HepG2 (cell line): ENCODE results near the gene MAIP1. TPM values are rescaled to one million over a fixed set of nuclear protein-coding genes. Genes with fewer than 3 reads are reported as not detected.

ENCODE experiments used
- ATAC-seq: fragments of 200-7000 bp; cut with Tn5 transposase; 3 replicates; pipeline ENCODE4 v1.9.1; 2020; ENCODE audit warnings: mild to moderate bottlenecking, moderate library complexity
- BruUV-seq: library from RNA; stranded (reverse); fragments of 400-500 nt; replicated peaks from 2 replicates; lab custom pipeline; 2021; lab: Mats Ljungman, UMichigan
- CTCF ChIA-PET: fragments of 300-600 bp; formaldehyde crosslinking; extraction: SDS; loops from one replicate; lab custom pipeline; 2021; ENCODE audit warnings: low total read pairs, inconsistent platforms, low intra/inter-chr PET ratio; lab: Yijun Ruan, JAX
- POLR2A ChIA-PET: fragments of 350-600 bp; sonication (Branson Sonifier 250); formaldehyde crosslinking; loops from one replicate; lab custom pipeline; 2020; ENCODE audit warnings: antibody characterized with exemption, inconsistent platforms; lab: Yijun Ruan, JAX
- DNase-seq: peaks from one replicate; pipeline ENCODE4 v3.0.0-alpha.2; 2015; ENCODE audit warnings: low spot score
- FAIRE-seq: peaks from 3 replicates; lab custom pipeline; 2011; peaks lifted over from hg19 to GRCh38; lab: Jason Lieb, UNC
- H2AFZ ChIP-seq: one replicate; pipeline ENCODE4 v1.6.1; 2011; ENCODE audit warnings: low read length, inconsistent platforms
- H3K27ac ChIP-seq: fragments of 300-600 bp; 3 replicates; pipeline ENCODE4 v1.8.0; 2011; ENCODE audit warnings: mixed run types, mild to moderate bottlenecking, mixed read lengths, low read length, inconsistent platforms; ENCODE audit not compliant: insufficient read depth; ENCODE audit errors: extremely low read length
- H3K27me3 ChIP-seq, 2 experiments: fragments of 200-600 bp in 1 of 2; 2 replicates in 1 of 2; 3 replicates in 1 of 2; pipeline versions ENCODE4 v1.6.0 to v1.8.0; 2011; ENCODE audit warnings: low read length in 2 of 2, mild to moderate bottlenecking in 2 of 2, moderate library complexity in 2 of 2, inconsistent platforms in 1 of 2; ENCODE audit not compliant: insufficient read depth in 2 of 2, control insufficient read depth in 1 of 2
- H3K36me3 ChIP-seq, 2 experiments: fragments of 200-600 bp in 1 of 2; replicated peaks in 1 of 2; 2 replicates in 1 of 2; 3 replicates in 1 of 2; pipeline versions ENCODE4 v1.5.1 to v1.8.0; 2011; ENCODE audit warnings: low read length in 2 of 2, inconsistent platforms in 1 of 2; ENCODE audit not compliant: insufficient read depth in 2 of 2, control insufficient read depth in 1 of 2
- H3K4me1 ChIP-seq: 2 replicates; pipeline ENCODE4 v1.5.1; 2012; ENCODE audit warnings: low read length, inconsistent platforms; ENCODE audit not compliant: insufficient read depth
- H3K4me2 ChIP-seq: 2 replicates; pipeline ENCODE4 v1.6.0; 2011; ENCODE audit warnings: low read depth, low read length, inconsistent platforms
- H3K4me3 ChIP-seq, 3 experiments: fragments of 200-600 bp in 1 of 3; sonication (generic), shearing (Covaris generic) in 1 of 3; replicated peaks in 1 of 3; 2 replicates each; pipeline ENCODE4 v1.5.1; 2011 to 2016; ENCODE audit warnings: low read length in 3 of 3, inconsistent platforms in 2 of 3, low read depth in 2 of 3, mild to moderate bottlenecking in 2 of 3, control low read depth in 1 of 3, mixed read lengths in 1 of 3; ENCODE audit not compliant: insufficient read depth in 1 of 3
- H3K79me2 ChIP-seq: one replicate; pipeline ENCODE4 v1.6.1; 2011; ENCODE audit warnings: low read length, inconsistent platforms; ENCODE audit not compliant: insufficient read depth
- H3K9ac ChIP-seq: 2 replicates; pipeline ENCODE4 v1.6.0; 2011; ENCODE audit warnings: mild to moderate bottlenecking, low read depth, low read length, inconsistent platforms; ENCODE audit not compliant: insufficient read depth
- H3K9me3 ChIP-seq: 2 replicates; pipeline ENCODE4 v1.5.1; 2012; ENCODE audit warnings: mild to moderate bottlenecking, low read length
- H4K20me1 ChIP-seq: 2 replicates; pipeline ENCODE4 v1.6.0; 2011; ENCODE audit warnings: inconsistent platforms, mild to moderate bottlenecking, low read length, moderate library complexity; ENCODE audit not compliant: insufficient read depth
- MTF1 ChIP-seq: sonication (generic); formaldehyde crosslinking; IDR thresholded peaks from 2 replicates; pipeline ENCODE4 v1.5.0; 2020; ENCODE audit warnings: missing genetic modification reagents
- SPEN ChIP-seq: sonication (generic); formaldehyde crosslinking; IDR thresholded peaks from 2 replicates; pipeline ENCODE4 v1.5.1; 2020; ENCODE audit warnings: low read depth, mild to moderate bottlenecking, missing genetic modification reagents
- SRSF4 ChIP-seq: fragments of 200-400 bp; formaldehyde crosslinking; IDR thresholded peaks from one replicate; pipeline ENCODE4 v1.6.1; 2018; ENCODE audit warnings: mild to moderate bottlenecking, low read depth, low read length, moderate library complexity; ENCODE audit not compliant: poor library complexity, severe bottlenecking
- SRSF9 ChIP-seq: fragments of 200-400 bp; formaldehyde crosslinking; IDR thresholded peaks from 2 replicates; pipeline ENCODE4 v1.6.1; 2018; ENCODE audit warnings: borderline replicate concordance, mild to moderate bottlenecking, low read depth, low read length; ENCODE audit not compliant: insufficient read depth, poor library complexity, severe bottlenecking
- THRA ChIP-seq: sonication (generic); formaldehyde crosslinking; IDR thresholded peaks from 2 replicates; pipeline ENCODE4 v1.4.0; 2020; ENCODE audit warnings: missing genetic modification reagents, borderline replicate concordance
- ZBTB7B ChIP-seq: sonication (generic); formaldehyde crosslinking; IDR thresholded peaks from 2 replicates; pipeline ENCODE4 v1.4.0; 2020; ENCODE audit warnings: missing genetic modification reagents
- ZNF180 ChIP-seq: sonication (generic); formaldehyde crosslinking; IDR thresholded peaks from 2 replicates; pipeline ENCODE4 v1.4.0; 2020; ENCODE audit warnings: low read depth, missing genetic modification reagents, borderline replicate concordance
- ZNF337 ChIP-seq: sonication (generic); formaldehyde crosslinking; IDR thresholded peaks from 2 replicates; pipeline ENCODE4 v1.5.1; 2020; ENCODE audit warnings: missing genetic modification reagents, low read depth, mild to moderate bottlenecking, borderline replicate concordance
- ZNF816 ChIP-seq: sonication (generic); formaldehyde crosslinking; IDR thresholded peaks from 2 replicates; pipeline ENCODE4 v1.8.0; 2022; ENCODE audit warnings: missing genetic modification reagents, mild to moderate bottlenecking, borderline replicate concordance
- WGBS: methylation state at CpG from one replicate; pipeline ENCODE4 v1.1.6; 2017; ENCODE audit warnings: low lambda C conversion rate; 5-methylcytosine and 5-hydroxymethylcytosine counted together
- in situ Hi-C: cut with HindIII; loops from 2 replicates; pipeline ENCODE4 v1.10.0; 2017; ENCODE audit warnings: low pct_unique_long_range_greater_than_20kb; ENCODE audit not compliant: extremely low pct_ligation_motif_present
- intact Hi-C: fragments of 100-400 bp; cut with micrococcal nuclease; formaldehyde crosslinking; loops from one replicate; pipeline ENCODE4 v1.10.0; 2022; ENCODE audit not compliant: unreplicated experiment
- polyA plus RNA-seq, 8 experiments: library from polyadenylated mRNA; depleted of rRNA in 3 of 8; stranded (reverse) in 7 of 8; unstranded in 1 of 8; fragments of >200 nt; fragmentation: Illumina TruSeq in 4 of 8; extraction: Trizol in 4 of 8; gene quantifications; 2 replicates each; pipeline versions ENCODE4 v1.2.1 to v1.2.3, GENCODE V29; 2011 to 2016; ENCODE audit warnings: low read depth in 4 of 8, missing spikeins in 1 of 8, mixed read lengths in 1 of 8; ENCODE audit not compliant: insufficient read depth in 1 of 8
- total RNA-seq, 5 experiments: library from RNA; depleted of rRNA; stranded (reverse); fragments of >200 nt; fragmentation: Illumina TruSeq; extraction: Trizol; gene quantifications; 2 replicates each; pipeline ENCODE4 v1.2.3, GENCODE V29; 2016; ENCODE audit warnings: low read depth in 1 of 5

The MAIP1 gene
- total and polyA plus RNA-seq, 2 of the 13 experiments (the other 11 are each of a cell fraction or from before 2014, with no cell fraction given) = 22.3 to 72.9 TPM

GRCh38 chr2:200003444-200003843, 48.1 kb downstream of the MAIP1 start:
- no peak for ATAC-seq
- intact Hi-C loops = no loop called here
- H3K4me3 ChIP-seq = no peak overlapping the region
- no peak overlapping the region for H3K9ac ChIP-seq
- H3K27me3 ChIP-seq = peaks cover 3 to 8% of the 10 kb centered on the region in 2 experiments; a peak in 2 of 5 replicates
- DNase-seq = no peak
- H4K20me1 ChIP-seq = no peaks in the 10 kb centered on the region
- no peak overlapping the region for H3K27ac ChIP-seq
- no peak overlapping the region for H2AFZ ChIP-seq
- H3K36me3 ChIP-seq = no peaks in the 10 kb centered on the region
- no peaks in the 10 kb centered on the region for H3K4me1 ChIP-seq
- in situ Hi-C loops = no loop called here
- POLR2A ChIA-PET = no interaction called here
- no peak overlapping the region for H3K4me2 ChIP-seq
- no peaks in the 10 kb centered on the region for H3K79me2 ChIP-seq
- no peak for TF ChIP-seq SRSF4
- TF ChIP-seq ZNF180 (CRISPR knock-in tag) = no peak
- WGBS = 17% methylated on average over 1 of the region's 1 CpG
- BruUV-seq = no TSS peak
- CTCF ChIA-PET = no interaction called here
- no peak for FAIRE-seq
- no peaks in the 10 kb centered on the region for H3K9me3 ChIP-seq

GRCh38 chr2:200005675-200006074, 50.3 kb downstream of the MAIP1 start:
- DNase-seq (no peak), FAIRE-seq (no peak), ATAC-seq (no peak)
- intact Hi-C loops (no loop called here), in situ Hi-C loops (no loop called here)
- no TSS peak for BruUV-seq
- Histone ChIP-seq H3K9me3 (no peaks in the 10 kb centered on the region), H3K27me3 (peaks cover 3 to 8% of the 10 kb centered on the region in 2 experiments; a peak in 2 of 5 replicates), H3K27ac (no peak overlapping the region), H2AFZ (no peak overlapping the region), H3K4me2 (no peak overlapping the region), H3K4me3 (no peak overlapping the region), H3K4me1 (no peaks in the 10 kb centered on the region), H3K79me2 (no peaks in the 10 kb centered on the region), H3K36me3 (no peaks in the 10 kb centered on the region), H4K20me1 (no peaks in the 10 kb centered on the region), H3K9ac (no peak overlapping the region)
- TF ChIP-seq ZBTB7B (CRISPR knock-in tag) (no peak), SPEN (CRISPR knock-in tag) (no peak), MTF1 (no peak), SRSF9 (no peak), ZNF337 (CRISPR knock-in tag) (no peak), THRA (CRISPR knock-in tag) (no peak), ZNF816 (CRISPR knock-in tag) (no peak)
- CTCF ChIA-PET = no interaction called here
- POLR2A ChIA-PET = no interaction called here
